HepG2 (cell line): ENCODE measurements around the gene TYRP1.

ENCODE experiments used
- FOXM1 ChIP-seq: sonication (generic); formaldehyde crosslinking; IDR thresholded peaks from 2 replicates; pipeline ENCODE4 v1.5.0; 2020; ENCODE audit warnings: missing genetic modification reagents
- MAFF ChIP-seq: IDR thresholded peaks from 2 replicates; pipeline ENCODE4 v1.6.1; 2011; ENCODE audit warnings: low read depth, low read length, improper control_type of control experiment
- POLR2A ChIP-seq, 2 experiments: IDR thresholded peaks; 2 replicates each; pipeline ENCODE4 v1.6.1; 2011; ENCODE audit warnings: low read depth in 2 of 2, low read length in 2 of 2, mild to moderate bottlenecking in 1 of 2, moderate library complexity in 1 of 2; ENCODE audit not compliant: insufficient read depth in 1 of 2

GRCh38 chr9:12726795-12727194 lies 33.6 kb downstream of the TYRP1 start:
- TF ChIP-seq FOXM1 (no peak), MAFF (no peak), POLR2A (IDR thresholded peaks at IDR 0.05; ENCODE audit: insufficient read depth in 1 of 2, low read depth in 2 of 2, low read length in 2 of 2) (no peak)
